ENCODE results near the gene ASTN1.

DNA sequence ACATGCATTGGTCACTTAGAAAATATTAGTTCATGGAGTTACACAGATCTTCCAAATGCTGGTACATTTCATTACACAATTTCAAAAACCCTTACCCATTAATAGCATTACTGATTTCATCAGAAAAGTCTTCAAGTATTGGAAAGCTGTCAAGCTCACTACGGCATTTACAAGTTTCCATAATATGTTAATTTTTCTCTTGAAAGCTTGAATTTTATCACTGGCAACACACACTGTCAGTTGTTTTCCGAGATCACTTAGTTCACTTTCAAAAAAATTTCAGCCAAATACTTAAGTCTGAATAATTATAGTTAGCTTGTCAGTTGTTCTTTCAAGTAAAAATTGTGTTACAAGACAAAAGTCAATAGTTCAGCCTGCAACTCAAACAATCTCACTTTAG lies 18.0 kb downstream of the ASTN1 start:
- TF ChIP-seq, protein P1, sequence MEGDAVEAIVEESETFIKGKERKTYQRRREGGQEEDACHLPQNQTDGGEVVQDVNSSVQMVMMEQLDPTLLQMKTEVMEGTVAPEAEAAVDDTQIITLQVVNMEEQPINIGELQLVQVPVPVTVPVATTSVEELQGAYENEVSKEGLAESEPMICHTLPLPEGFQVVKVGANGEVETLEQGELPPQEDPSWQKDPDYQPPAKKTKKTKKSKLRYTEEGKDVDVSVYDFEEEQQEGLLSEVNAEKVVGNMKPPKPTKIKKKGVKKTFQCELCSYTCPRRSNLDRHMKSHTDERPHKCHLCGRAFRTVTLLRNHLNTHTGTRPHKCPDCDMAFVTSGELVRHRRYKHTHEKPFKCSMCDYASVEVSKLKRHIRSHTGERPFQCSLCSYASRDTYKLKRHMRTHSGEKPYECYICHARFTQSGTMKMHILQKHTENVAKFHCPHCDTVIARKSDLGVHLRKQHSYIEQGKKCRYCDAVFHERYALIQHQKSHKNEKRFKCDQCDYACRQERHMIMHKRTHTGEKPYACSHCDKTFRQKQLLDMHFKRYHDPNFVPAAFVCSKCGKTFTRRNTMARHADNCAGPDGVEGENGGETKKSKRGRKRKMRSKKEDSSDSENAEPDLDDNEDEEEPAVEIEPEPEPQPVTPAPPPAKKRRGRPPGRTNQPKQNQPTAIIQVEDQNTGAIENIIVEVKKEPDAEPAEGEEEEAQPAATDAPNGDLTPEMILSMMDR (conservative IDR thresholded peaks at IDR 0.05): no peak
- TF ChIP-seq EZH2 (IDR thresholded peaks at IDR 0.05; ENCODE audit: low read depth): no peak
